GM04504 (cell line): Measurements from ENCODE around the gene APBA2.
"Not testable (repeated sequence)": the region's sequence is repeated elsewhere in the genome, so short reads cannot be mapped to it uniquely, and the experiment has no call there.

Source experiments
- DNase-seq: peaks from one replicate; pipeline ENCODE4 v3.0.0-alpha.2; 2012; ENCODE audit warnings: low read depth

APBA2 gene

DNA sequence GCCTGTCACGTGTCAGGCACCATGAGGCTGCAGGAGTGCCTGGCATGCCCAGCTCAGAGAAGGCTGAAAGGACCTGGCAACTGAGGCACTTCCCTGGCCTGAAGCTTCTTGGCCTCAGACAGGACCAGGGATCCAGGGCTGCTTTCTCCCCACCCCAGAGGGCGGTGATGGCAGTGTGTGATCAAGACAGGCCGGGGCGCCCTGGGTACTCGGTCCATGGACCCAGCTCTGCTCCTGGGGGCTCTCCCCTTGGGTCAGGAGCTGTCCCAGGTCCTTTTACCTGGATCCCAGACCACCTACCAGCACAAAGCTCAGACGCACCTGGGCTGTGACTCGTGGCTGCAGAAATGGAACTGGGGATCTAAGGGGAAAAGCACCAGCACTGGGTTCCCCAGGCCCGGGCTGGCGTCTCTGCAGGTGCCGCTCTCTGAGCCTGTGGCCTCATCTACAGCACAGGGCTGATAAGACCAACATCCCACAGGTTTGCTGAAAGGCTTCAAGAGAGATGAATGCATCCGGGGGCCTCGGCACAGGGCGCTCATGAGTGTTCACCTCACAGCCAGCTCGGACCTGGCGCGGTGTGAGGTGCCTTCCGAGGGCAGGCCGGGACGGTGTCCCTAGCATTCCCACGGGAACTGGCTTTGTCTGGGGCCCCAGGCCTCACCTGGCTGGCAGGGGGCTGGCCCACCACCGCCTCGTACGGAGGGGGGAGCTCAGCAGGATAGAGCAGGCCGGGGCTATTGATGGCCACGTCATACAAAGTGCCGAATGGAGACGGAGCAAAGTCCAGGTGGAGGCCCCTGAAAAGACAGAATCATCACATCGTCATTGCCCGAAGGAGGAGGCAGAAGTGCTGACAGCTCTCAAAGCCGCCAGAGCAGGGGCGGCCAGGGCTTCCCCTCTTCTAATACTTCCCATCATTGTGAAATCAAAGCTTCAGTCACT lies 250.2 kb downstream of the APBA2 start:
- no peak for DNase-seq

DNA sequence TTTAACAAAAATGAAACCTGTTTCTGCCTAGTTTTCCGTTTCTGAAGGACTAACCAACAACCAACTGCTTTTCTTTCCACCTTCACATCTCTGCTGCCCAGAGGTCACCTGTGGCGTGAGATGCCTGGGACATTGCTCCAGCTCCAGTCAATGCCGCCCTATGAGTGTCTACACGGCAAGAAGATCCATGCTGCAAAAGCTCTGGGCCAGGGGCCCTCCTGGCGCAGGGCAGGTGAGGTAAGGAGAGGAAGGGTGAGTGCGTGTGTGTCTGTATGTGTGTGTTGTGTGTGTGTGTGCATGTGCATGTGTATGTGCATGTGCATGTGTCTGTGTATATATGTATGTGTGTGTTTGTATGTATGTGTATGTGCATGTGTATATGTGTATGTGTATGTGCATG lies 252.5 kb downstream of the APBA2 start:
- no peak for DNase-seq

DNA sequence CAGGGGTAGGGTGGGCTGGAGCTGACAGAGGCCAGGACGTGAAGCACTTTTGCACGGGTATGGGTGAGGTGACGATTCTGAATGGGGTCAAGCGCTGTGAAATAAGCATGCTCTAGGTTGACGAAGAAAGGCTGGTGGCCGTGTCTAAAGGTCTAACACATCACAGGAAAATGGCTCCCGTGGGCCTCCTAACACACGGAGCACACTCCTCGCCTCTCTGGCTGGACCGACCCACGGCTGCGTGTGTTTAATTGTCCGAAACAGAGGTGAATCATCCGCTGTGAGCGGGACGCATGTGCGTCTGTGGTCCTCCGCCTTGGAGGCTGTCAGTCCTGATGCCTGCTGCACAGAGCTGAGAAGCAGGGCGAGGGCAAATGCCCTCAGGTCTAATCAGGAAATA lies 253.3 kb downstream of the APBA2 start:
- DNase-seq = no peak

DNA sequence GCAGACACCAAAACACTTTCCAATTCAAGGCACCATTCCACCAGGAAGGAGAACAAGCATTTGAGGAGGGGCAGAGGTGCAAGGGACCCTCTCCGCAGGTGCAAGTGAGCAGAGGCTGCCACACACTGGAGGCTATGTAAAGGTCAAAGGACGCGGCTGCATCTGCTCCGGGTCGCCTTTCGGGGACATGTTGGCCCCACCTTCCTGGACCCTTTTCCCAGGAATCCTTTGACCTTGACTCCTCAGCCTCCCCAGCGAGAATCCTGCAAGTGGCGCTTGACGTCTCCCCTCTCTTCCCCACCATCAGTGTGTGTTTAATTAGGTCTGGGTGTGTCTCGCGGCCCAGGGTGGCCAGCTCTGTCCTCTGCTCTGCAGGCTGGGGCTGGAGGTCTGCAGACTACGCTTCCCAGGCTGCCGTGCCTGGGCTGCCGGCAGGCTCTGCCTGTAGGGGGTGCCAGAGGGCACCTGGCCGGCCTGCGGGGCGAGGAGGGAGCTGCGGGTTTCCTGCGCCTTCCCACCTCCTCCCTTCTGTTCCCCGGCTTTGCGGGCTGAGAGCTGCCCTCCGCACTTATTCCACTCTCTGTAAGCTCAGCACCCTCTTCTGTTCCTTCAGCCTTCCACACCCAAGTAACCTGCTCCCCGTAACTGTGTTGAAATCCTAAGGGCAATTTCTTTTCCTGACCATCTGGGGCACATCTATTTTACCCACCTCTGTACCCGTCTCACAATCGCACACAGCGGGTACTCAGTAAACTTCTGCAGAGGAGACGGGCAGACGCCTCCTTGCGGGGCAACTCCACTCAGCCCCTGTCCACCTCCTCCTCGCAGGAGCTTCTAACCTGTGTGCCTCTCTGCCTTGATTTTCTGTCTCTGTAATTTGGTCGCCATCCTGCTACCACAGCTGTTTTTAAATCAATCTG lies 254.0 kb downstream of the APBA2 start:
- peak; percentile 10 for DNase-seq

DNA sequence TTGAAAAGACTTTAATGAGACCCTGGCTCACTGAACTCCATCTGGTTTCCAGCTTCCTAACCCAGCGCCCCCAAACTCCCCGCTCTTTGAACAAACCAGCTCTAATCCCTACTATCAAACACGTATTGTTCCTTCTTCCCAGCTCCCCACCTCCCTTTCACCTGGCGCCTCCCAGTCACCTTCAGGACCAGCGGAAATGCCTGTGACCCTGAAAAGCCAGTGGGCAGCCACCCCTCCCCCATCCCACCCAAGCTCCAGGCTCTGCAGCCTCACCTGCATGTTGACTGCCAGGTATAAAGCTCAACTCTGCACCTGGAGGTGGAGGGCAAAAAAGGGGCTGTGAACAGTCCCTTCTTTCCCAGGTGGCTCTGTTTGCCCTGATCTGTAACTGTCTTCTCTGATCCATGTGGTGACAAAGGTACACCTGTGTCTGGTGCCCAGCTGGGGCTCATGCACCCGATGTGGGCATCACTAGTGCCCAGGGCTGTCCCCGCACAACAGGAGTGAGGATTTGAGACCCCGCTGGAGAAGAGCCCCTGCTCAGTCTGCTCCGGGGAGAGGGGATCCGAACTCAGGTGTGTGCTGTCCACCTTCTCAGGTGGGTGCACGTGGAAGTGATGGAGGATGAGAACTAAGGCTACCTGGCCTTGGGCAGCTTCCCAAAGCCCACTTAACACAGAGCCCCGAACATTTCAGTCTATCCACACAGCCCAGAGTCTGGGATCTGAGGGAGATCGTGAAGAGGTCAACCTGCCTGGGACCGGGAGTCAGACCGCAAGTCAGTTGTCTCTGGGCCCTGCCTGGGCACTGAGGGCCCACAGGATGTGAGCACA lies 254.9 kb downstream of the APBA2 start:
- no peak for DNase-seq

DNA sequence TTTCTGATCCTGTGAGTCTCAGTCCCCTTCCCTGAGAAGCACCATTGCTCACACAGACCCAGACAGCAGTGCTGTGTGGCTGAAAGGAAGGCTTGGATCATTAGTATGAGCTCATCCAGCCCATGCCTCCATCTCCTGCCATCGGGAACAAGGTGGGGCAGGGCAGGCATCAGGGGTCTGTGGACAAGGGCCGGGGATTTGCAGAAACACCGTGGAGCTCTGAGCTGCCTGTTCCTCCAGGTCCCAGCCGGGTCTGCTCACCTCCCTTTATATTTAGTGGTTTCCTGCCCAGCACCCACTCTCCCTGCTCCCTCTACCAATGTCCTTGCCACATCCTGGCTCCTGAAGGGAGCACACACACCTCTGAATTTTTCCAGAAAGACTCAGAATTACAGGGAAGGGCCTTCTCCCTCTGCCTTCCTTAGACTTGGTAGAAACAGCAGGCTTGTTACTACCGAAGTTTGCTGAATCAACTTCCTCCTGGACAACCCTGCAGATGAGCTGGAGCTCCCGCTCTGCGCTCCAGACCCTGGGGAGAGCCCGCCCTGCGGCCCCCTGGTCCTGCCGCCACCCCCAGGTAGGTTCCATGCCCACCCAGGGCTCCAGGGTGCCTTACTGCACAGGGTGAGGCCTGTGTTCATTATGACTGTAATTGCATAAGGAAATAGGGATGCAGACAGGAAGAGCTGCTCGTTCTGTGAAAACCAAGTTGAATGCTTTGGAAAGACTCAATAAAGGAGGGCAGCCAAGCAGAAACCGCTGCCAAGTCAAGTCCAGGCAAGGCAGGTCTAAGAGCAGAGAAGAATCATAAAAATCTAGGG lies 255.7 kb downstream of the APBA2 start:
- no peak for DNase-seq

DNA sequence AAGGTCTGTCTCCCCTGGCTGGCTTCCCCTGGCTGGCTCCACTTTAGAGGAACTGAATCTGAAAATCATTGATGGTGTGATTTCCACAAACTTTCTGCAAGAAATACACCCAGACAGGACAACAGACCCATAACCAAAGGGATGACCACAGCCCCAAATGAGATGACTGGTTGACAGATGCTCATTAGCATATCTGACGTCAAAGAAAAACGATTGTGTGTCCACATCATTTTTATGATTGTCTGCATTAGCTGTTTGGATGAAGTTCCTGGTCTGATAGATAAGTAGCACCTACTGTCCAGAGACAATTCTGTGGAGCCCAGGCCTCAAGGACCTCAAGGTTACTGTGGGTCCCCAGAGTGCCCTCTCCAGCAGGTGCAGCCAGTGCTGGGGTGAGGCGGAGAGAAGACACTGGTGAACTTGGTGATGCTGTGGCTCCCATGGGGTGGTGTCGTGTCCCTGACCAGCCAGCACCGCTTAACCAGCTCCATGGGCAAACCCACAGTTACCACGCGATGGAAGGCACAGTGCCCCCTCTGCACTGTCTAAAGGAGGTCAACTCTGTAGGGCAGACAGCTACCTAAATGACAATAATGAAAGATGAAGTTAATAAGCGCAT lies 256.5 kb downstream of the APBA2 start:
- DNase-seq = no peak

DNA sequence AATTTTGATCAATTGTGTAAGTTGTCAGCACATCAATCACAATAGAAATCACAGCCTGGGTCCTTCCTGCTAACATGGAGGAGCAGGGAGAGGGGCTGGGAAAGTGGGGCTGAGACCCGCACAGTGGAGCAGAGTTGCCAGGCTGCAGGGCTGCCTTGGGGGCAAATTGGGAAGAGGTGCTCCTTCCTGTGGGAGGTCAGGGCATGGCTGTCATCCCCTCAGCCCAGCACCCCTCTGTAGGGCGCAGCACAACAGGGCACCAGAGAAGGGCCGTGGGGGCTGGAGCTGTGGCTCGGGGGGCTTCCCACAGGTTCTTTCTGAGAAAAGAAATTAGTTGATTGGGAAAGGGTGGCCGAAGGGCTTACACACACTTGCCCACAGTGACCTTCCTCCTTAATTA lies 257.5 kb downstream of the APBA2 start:
- no peak for DNase-seq

DNA sequence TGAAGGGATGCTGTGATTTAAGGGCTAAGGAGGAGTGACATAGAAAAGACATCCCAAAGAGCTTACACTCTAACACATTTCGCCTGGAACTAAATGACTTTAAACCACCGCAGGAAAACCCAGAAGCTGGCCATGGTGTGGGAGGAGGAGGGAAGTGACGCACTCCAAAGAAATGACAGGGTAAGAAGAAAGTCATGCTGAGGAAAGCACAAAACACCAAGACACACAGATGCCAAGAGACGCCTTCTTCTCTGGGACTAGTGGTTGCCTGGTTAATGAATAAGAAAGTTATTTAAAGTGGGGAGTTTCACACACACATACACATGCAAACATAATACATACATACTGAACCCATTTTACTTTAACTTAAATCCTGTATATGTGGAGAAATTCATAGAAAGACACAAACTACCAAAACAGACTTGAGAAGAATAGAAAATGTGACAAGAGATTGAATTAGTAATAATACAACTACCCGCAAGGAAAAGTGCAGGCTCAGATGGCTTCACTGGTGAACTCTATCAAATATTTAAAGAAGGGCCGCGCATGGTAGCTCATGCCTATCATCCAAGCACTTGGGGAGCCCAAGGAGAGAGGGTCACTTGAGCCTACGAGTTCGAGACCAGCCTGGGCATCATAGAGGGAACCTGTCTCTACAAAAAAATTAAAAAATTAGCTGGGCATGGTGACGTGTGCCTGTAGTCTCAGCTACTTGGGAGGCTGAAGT lies 258.3 kb downstream of the APBA2 start:
- peak; percentile 42 for DNase-seq

DNA sequence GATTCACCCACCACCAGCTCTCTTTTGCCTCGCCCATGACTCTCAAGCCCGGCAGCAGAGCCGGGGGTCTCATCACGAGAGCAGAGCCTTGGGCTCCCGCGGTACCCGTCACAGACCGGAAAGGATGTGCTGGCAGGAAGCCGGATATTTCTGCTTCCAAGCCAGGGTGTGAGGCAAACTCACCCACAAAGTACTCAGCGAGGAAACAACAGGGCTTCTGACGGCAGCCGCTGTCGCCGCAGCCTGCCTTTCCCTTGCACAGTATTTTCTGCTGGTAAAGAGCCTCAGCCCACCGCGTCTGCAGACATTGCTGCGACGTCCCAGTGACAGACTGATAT lies 263.9 kb downstream of the APBA2 start:
- DNase-seq = no peak

DNA sequence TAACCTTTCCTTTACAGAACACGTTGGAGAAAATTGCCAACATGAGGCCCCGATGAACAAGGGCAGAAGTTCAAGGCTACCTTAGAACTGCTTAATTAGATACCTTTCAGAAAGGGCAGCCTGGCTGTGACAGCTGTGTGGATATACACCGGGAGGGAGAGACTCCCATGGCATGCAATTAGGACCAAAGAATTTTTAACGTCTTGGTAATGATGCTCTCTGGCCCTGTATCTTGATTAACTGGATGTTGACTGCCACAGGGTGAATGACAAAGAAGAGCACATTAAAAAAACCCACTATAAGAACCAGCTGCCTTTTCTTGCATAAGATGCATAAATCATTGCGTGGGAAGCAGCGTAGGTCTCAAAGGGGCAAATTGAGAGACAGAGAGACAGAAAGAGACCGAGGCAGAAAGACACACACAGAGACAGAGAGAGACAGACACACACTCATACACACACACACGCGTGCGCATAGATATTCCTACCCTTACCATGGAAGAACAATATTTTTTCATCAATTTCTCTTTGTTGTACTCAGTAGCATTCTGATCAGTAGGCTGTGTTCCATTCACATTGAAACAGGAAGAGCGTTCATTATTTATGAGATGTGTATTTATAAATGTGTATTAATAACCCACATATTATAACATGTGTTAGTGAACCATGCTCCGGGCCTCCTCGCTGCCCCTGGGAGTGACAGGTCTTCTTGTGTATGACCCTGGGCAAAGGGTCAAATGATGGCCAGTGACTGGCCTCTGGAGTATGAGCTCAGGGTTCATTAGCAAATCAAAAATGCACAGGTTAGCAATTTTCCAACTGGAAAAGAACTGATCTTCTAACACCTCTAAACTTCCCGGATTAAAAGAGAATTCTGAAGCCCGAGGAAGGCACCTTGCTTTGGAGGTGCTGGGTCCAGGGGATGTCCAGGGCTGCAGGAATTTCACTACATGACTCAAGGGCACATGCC lies 265.0 kb downstream of the APBA2 start:
- no peak for DNase-seq

DNA sequence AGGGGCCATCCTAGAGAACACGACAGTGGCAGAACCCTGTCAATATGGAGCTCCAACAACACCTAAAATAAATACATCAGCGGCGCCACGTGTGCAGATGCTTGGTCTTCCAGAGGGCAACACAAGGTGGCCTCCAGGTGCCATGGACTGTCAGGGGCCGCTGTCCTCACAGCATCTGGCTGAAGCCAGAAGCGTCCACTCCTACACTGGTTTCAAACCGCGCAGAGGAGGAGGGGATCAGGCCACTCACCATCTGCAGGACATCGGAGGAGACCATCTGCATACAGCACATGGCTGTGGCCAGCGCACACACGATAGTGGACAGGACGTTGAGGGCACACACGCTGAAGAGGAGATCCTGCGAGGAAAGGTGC lies 265.7 kb downstream of the APBA2 start:
- DNase-seq = no peak

DNA sequence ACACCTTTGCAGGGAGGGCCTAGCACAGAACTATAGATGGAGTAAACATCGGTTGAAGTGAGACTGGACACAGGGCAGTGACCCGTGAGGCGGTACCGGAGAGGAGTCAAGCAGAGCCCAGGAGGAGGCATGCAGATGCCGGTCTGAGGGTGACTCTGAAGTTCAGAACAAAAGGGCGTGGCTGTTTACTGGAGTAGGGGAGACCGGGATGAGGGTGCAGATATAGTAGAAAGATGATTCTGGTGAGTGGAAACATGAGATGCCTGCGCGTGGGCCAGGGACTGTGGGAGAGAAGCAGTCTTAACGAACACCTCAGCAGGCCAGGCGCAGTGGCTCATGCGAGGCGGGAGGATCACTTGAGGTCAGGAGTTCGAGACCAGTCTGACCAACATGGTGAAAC lies 270.7 kb downstream of the APBA2 start:
- no peak for DNase-seq

DNA sequence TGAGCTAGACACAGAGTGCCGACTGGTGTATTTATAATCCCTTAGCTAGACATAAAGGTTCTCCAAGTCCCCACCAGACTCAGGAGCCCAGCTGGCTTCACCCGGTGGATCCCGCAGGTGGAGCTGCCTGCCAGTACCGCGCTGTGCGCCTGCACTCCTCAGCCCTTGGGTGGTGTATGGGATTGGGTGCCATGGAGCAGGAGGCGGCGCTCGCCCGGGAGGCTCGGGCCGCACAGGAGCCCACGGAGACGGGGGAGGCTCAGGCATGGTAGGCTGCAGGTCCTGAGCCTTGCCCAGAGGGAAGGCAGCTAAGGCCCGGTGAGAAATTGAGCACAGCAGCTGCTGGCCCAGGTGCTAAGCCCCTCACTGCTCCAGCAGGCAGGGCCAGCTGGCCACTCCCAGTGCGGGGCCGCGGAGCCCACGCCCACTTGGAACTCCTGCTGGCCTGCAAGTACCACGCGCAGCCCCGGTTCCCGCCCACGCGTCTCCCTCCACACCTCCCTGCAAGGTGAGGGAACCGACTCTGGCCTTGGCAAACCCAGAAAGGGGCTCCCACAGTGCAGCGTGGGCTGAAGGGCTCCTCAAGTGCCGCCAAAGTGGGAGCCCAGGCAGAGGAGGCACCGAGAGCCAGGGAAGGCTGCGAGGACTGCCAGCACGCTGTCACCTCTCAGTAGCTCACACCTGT lies 274.1 kb downstream of the APBA2 start:
- no peak for DNase-seq

DNA sequence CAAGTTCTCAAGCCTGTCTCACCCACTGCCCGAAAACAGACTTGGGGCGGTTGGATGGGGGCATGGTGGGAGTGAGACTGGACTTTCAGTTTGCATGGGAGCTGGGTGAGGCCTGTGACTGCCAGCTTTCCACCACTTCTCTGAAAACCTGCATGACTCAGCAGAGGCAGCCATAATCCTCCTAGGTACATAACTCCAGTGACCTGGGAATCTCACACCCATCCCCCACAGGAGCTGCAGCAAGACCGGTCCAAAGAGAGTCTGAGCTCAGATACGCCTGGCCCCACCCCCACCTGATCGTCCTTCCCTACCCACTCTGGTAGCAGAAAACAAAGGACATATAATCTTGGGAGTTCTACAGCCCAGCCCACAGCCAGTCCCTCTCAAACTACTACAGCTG lies 276.6 kb downstream of the APBA2 start:
- DNase-seq = no peak

DNA sequence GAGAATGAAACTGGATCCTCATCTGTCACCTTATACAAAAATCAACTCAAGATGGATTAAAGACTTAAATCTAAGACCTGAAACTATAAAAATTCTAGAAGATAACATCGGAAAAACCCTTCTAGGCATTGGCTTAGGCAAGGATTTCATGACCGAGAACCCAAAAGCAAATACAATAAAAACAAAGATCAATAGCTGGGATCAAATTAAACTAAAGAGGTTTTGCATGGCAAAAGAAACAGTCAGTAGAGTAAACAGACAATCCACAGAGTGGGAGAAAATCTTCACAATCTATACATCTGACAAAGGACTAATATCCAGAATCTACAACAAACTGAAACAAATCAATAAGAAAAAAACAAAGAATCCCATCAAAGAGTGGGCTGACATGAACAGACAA lies 281.3 kb downstream of the APBA2 start:
- not testable (repeated sequence) for DNase-seq
